Stomach (tissue), 4 donors: ENCODE results near the gene PDLIM5.

Source experiments
- EP300 ChIP-seq: sonication (generic); formaldehyde crosslinking; IDR thresholded peaks from one replicate; pipeline ENCODE4 v1.6.1; 2017; ENCODE audit warnings: antibody characterized with exemption
- TF ChIP-seq, protein P1 (sequence below), 7 experiments: fragments of 450-650 bp in 4 of 7; fragments of 200-600 bp in 3 of 7; sonication (generic) in 3 of 7; IDR thresholded peaks; one replicate each; pipeline ENCODE4 v1.5.1; 2016 to 2019; ENCODE audit warnings: antibody characterized with exemption in 7 of 7, control low read depth in 2 of 7, mild to moderate bottlenecking in 1 of 7

DNA sequence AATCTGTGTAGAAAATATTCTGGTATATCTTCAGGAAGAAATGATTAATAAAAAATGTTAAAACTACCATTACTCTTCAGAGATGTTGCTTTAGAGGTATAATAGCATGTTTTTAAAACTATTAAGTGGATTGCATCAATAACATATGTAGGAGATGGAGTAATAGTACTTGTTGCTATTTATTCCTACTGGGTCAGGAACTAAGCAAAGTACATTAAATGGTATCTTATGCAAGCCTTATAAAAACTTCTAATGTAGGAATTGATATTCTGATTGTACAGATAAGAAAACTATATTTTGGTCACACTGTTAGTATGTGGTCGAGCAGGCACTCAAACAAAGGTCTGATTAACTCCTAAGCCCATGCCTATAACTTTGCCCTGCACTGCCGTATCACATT lies 31.4 kb upstream of the PDLIM5 start:
- TF ChIP-seq, protein P1, sequence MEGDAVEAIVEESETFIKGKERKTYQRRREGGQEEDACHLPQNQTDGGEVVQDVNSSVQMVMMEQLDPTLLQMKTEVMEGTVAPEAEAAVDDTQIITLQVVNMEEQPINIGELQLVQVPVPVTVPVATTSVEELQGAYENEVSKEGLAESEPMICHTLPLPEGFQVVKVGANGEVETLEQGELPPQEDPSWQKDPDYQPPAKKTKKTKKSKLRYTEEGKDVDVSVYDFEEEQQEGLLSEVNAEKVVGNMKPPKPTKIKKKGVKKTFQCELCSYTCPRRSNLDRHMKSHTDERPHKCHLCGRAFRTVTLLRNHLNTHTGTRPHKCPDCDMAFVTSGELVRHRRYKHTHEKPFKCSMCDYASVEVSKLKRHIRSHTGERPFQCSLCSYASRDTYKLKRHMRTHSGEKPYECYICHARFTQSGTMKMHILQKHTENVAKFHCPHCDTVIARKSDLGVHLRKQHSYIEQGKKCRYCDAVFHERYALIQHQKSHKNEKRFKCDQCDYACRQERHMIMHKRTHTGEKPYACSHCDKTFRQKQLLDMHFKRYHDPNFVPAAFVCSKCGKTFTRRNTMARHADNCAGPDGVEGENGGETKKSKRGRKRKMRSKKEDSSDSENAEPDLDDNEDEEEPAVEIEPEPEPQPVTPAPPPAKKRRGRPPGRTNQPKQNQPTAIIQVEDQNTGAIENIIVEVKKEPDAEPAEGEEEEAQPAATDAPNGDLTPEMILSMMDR (IDR thresholded peaks at IDR 0.05) = no peak
- TF ChIP-seq EP300 = no peak
